ENCODE results near the gene FMNL2. TPM values are rescaled to one million over a fixed set of nuclear protein-coding genes. Genes with fewer than 3 reads are reported as not detected.

The FMNL2 gene
- total RNA-seq, 5 donors from 2014 or later (not counting 1 experiment from before 2014, with no cell fraction given), result 0.63 to 0.96 (median 0.75) TPM

DNA sequence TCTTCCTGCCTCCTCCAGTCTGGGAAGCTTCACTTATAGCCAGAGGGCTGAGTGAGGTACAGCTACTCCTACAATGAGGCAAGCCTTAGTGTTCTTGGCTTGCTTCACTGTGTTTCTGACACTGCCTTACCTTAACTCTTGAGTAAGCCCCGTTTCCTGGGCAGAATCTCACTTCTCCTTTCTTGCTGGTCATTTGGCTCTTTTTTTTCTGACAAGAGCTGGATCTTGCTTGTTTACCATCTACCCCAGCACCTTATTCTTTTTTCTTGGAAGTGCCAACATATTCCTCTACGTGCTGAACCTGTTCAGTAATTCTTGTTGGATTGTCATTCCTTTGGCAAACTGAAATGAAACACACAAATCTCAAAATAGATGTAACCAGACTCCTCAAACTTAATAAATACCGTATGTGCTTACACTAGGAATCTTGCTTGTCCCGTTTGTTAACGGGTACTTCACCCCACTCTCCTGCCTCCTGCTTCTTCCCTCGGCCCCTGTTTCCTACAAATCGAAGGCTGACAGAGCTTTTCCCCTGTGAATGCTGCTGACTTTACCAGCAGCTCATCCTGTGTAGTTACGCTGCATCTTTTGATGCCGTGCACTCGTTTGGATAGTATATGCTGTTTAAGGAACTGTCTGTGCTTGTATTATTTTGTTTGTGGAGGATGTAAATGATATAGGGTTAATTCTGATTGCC, 132.2 kb downstream of the FMNL2 start:
- Histone ChIP-seq H3K27ac (ENCODE audit: low read length) (no peak overlapping the region), H3K9me3 (no peaks in the 10 kb centered on the region), H3K4me3 (ENCODE audit: control insufficient read depth in 1 of 2, extremely low read depth in 1 of 2, low read length in 1 of 2) (no peak overlapping the region), H3K4me1 (ENCODE audit: control insufficient read depth in 1 of 2, extremely low read depth in 1 of 2, insufficient read depth in 2 of 2, low read length in 2 of 2) (no peaks in the 10 kb centered on the region), H3K27me3 (replicated peaks in 1 of 2; ENCODE audit: control insufficient read depth in 2 of 2, extremely low read depth in 1 of 2, insufficient read depth in 2 of 2, low read length in 1 of 2) (peaks cover 0 to 6% of the 10 kb centered on the region in 2 experiments), H3K36me3 (ENCODE audit: control insufficient read depth in 2 of 2, extremely low read depth in 1 of 2, insufficient read depth in 1 of 2, low read length in 1 of 2) (no peaks in the 10 kb centered on the region)
- H3K27ac Mint-ChIP-seq, result no peak overlapping the region
- DNase-seq, result no peak
- POLR2A ChIA-PET, result no interaction called here
- CTCF ChIA-PET, result interaction anchor here in 1 of 2 donors (0.6 kb wide), 1 partner anchor 11 kb away, joined by 3 read pairs; no protein-coding TSS in a partner anchor
- H3K36me3 Mint-ChIP-seq, result no peaks in the 10 kb centered on the region
- no peak overlapping the region for H3K4me3 Mint-ChIP-seq
- no peaks in the 10 kb centered on the region for H3K9me3 Mint-ChIP-seq
- H3K4me1 Mint-ChIP-seq, result peaks cover 4 to 8% (median 6%) of the 10 kb centered on the region in 3 donors
- H3K27me3 Mint-ChIP-seq, result peaks cover 0 to 5% of the 10 kb centered on the region in 2 donors
- no peak for ATAC-seq (replicated peaks in 1 of 4)
- 66% methylated on average over 8 of the region's 10 CpGs for WGBS (ENCODE audit: insufficient coverage)

DNA sequence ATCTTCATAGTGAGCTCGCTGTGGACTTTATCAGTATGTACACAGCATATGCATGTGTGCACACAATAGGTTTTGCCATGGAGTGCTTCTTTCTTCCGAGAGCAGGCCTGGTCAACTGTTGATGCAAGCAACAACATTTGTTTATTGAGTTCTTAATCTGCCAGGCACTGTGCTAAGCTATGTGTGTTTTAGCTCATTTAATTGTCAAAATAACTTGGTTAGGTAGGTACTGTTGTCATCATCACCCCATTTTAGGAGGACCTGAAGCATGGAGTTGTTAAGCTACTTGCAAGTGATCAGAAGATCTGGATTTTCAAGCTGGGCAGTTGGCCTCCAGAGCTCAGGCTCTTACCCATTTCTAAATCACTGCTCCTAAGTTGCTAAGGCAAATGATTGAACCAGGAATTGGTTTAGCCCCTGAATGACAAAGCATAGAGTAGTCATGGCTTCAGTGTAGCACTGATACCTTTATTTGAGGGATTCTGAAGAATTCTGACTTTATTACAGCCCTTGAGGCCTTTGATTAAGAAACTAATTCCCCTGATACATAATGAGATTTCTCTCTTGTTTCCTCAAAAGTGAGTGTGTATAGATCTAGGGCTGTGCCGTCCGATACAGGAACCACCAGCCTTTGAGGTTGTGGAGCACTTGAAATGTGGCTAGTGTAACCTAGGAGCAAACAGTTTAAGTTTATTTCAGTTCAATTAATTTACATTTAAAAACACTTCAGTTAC, 132.9 kb downstream of the FMNL2 start:
- Histone ChIP-seq H3K27me3 (replicated peaks in 1 of 2; ENCODE audit: control insufficient read depth in 2 of 2, extremely low read depth in 1 of 2, insufficient read depth in 2 of 2, low read length in 1 of 2) (peaks cover 0 to 6% of the 10 kb centered on the region in 2 experiments), H3K4me3 (ENCODE audit: control insufficient read depth in 1 of 2, extremely low read depth in 1 of 2, low read length in 1 of 2) (no peak overlapping the region), H3K9me3 (no peaks in the 10 kb centered on the region), H3K36me3 (ENCODE audit: control insufficient read depth in 2 of 2, extremely low read depth in 1 of 2, insufficient read depth in 1 of 2, low read length in 1 of 2) (no peaks in the 10 kb centered on the region), H3K27ac (ENCODE audit: low read length) (no peak overlapping the region), H3K4me1 (ENCODE audit: control insufficient read depth in 1 of 2, extremely low read depth in 1 of 2, insufficient read depth in 2 of 2, low read length in 2 of 2) (no peaks in the 10 kb centered on the region)
- H3K27ac Mint-ChIP-seq, result no peak overlapping the region
- ATAC-seq (replicated peaks in 1 of 4), result no peak
- peaks cover 4 to 8% (median 6%) of the 10 kb centered on the region in 3 donors for H3K4me1 Mint-ChIP-seq
- 80% methylated on average over 2 of the region's 4 CpGs for WGBS (ENCODE audit: insufficient coverage)
- no peak overlapping the region for H3K4me3 Mint-ChIP-seq
- peaks cover 0 to 5% of the 10 kb centered on the region in 2 donors for H3K27me3 Mint-ChIP-seq
- CTCF ChIA-PET, result no interaction called here
- POLR2A ChIA-PET, result no interaction called here
- H3K9me3 Mint-ChIP-seq, result no peaks in the 10 kb centered on the region
- no peak for DNase-seq
- no peaks in the 10 kb centered on the region for H3K36me3 Mint-ChIP-seq

DNA sequence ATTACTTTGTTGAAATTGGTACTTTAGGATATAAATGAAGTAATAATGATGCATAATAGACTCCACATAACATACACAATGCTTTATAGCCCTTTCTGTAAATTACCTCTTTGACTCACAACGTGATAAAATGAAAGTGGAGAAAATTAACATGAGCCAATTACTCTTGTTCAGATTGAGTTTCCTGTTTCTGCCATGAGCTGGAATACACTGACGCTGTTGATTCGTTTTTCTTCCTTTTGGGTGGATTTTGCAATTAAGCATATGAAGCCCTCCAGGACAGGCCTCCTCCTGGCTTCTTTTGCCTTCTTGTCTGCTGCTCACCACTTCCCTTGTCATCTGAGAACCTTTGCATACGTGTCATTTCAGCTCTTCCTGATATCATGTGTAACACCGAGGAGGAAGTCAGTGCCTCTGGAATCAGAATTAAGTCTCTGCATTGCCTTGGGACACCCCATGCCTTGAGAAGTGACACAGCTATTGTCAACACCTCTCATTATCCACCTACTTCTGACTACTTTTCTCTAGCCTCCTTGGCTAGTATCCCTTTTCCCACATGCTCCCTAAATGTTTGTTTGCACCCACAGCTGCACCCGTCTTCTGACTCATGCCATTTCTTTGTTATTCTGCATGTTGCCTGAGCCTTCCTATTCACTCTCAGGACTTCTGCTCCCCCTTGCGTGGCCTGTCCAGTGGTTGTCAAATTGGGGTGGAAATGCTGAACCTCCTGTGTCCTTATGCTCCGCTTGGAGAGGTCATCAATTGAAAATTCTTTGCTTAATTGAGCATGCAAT, 134.1 kb downstream of the FMNL2 start:
- H3K9me3 Mint-ChIP-seq, result no peaks in the 10 kb centered on the region
- no peak overlapping the region for H3K27ac Mint-ChIP-seq
- POLR2A ChIA-PET, result no interaction called here
- no peak overlapping the region for H3K4me3 Mint-ChIP-seq
- 40% methylated on average over 6 of the region's 8 CpGs for WGBS (ENCODE audit: insufficient coverage)
- ATAC-seq (replicated peaks in 1 of 4), result no peak
- Histone ChIP-seq H3K27me3 (replicated peaks in 1 of 2; ENCODE audit: control insufficient read depth in 2 of 2, extremely low read depth in 1 of 2, insufficient read depth in 2 of 2, low read length in 1 of 2) (peaks cover 0 to 3% of the 10 kb centered on the region in 2 experiments), H3K27ac (ENCODE audit: low read length) (no peak overlapping the region), H3K36me3 (ENCODE audit: control insufficient read depth in 2 of 2, extremely low read depth in 1 of 2, insufficient read depth in 1 of 2, low read length in 1 of 2) (no peaks in the 10 kb centered on the region), H3K4me1 (ENCODE audit: control insufficient read depth in 1 of 2, extremely low read depth in 1 of 2, insufficient read depth in 2 of 2, low read length in 2 of 2) (no peaks in the 10 kb centered on the region), H3K4me3 (ENCODE audit: control insufficient read depth in 1 of 2, extremely low read depth in 1 of 2, low read length in 1 of 2) (no peak overlapping the region), H3K9me3 (no peaks in the 10 kb centered on the region)
- H3K4me1 Mint-ChIP-seq, result peaks cover 4 to 8% (median 6%) of the 10 kb centered on the region in 3 donors
- CTCF ChIA-PET, result no interaction called here
- H3K27me3 Mint-ChIP-seq, result peaks cover 0 to 5% of the 10 kb centered on the region in 2 donors
- no peaks in the 10 kb centered on the region for H3K36me3 Mint-ChIP-seq
- DNase-seq, result no peak

DNA sequence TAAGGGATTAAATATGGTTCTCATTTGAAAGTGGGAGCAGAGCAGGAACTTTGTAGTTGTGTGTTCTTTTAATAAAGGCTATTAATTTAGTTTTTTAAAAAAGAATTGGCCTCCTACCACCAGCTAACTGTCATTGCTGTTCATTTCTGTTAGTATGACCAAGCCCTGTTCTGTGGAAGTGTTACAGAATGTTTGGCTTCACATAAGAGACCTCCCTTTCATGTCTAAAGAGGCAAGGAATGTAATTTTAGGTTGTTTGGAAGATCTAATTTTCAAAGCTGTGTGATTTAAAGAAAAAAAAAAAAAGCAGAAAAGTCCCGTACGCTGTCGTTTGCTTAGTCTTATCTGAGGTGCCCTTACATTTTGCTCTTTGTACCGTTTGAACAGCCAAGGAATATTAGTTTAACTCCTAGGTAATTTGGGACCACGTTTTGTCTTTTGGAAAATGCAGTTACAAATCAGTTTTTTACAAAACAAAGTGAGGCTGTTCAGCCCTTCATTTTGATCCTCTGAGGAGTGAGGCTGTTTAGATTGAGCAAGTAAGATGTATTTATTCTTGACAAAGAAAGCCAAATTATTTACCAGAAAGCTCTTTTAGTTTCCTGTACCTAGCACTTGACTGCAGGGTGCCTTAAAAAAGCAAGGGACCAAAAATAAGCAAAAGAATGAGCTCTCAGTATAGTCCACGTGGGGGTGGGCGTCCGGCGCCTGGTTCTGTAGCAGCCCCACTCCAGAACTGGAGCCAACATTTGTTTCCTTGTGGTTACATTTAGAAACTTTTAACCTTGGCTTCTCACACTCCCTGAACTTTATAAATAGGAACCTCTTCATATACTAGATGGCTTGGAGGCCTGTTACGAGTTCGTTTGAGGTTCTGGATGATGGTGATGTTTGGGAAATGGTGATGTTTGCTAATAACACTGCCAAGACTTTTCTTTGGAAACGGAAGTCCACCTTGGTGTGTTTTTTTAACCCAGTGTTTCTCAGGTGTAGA, 136.2 kb downstream of the FMNL2 start:
- DNase-seq (no peak), ATAC-seq (replicated peaks in 1 of 4) (no peak)
- 80% methylated on average over 8 of the region's 12 CpGs for WGBS (ENCODE audit: insufficient coverage)
- Mint-ChIP-seq H3K4me1 (peaks cover 4 to 8% (median 6%) of the 10 kb centered on the region in 3 donors), H3K36me3 (no peaks in the 10 kb centered on the region), H3K27me3 (no peaks in the 10 kb centered on the region), H3K9me3 (no peaks in the 10 kb centered on the region), H3K4me3 (no peak overlapping the region), H3K27ac (no peak overlapping the region)
- Histone ChIP-seq H3K27me3 (replicated peaks in 1 of 2; ENCODE audit: control insufficient read depth in 2 of 2, extremely low read depth in 1 of 2, insufficient read depth in 2 of 2, low read length in 1 of 2) (no peaks in the 10 kb centered on the region), H3K27ac (ENCODE audit: low read length) (no peak overlapping the region), H3K4me3 (ENCODE audit: control insufficient read depth in 1 of 2, extremely low read depth in 1 of 2, low read length in 1 of 2) (no peak overlapping the region), H3K9me3 (no peaks in the 10 kb centered on the region), H3K36me3 (ENCODE audit: control insufficient read depth in 2 of 2, extremely low read depth in 1 of 2, insufficient read depth in 1 of 2, low read length in 1 of 2) (no peaks in the 10 kb centered on the region), H3K4me1 (ENCODE audit: control insufficient read depth in 1 of 2, extremely low read depth in 1 of 2, insufficient read depth in 2 of 2, low read length in 2 of 2) (no peaks in the 10 kb centered on the region)
- ChIA-PET CTCF (no interaction called here), POLR2A (interaction anchor here in 1 of 2 donors (0.6 to 0.7 kb wide), 2 partner anchors 22 to 1074 kb away, joined by 3 to 4 read pairs; no protein-coding TSS in a partner anchor)

DNA sequence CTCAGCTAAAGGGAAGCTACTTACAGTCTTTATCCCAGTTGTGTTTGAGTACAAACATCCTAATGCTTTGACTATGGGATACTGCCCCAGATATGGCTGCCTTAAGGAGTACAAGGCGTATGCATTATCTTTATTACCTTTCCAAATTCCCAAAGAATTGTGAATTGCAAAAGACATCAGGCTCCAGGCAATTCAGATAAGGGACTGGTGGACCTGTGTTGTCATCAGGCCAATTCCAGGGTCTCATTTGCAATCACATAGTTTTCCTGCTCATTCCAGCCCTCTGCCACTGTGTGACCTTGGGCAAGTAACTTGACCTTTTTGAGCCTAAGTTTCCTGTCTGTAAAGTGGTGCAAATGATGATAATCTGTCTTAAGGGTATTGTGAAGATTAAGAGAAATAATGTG, 137.5 kb downstream of the FMNL2 start:
- H3K27ac ChIP-seq (ENCODE audit: low read length), result no peak overlapping the region
- Mint-ChIP-seq H3K36me3 (no peaks in the 10 kb centered on the region), H3K9me3 (no peaks in the 10 kb centered on the region), H3K27me3 (no peaks in the 10 kb centered on the region), H3K27ac (no peak overlapping the region), H3K4me3 (no peak overlapping the region), H3K4me1 (peaks cover 4 to 8% (median 6%) of the 10 kb centered on the region in 3 donors)
- H3K36me3 ChIP-seq (ENCODE audit: control insufficient read depth in 2 of 2, extremely low read depth in 1 of 2, insufficient read depth in 1 of 2, low read length in 1 of 2), result no peaks in the 10 kb centered on the region
- POLR2A ChIA-PET, result no interaction called here
- CTCF ChIA-PET, result no interaction called here
- H3K4me3 ChIP-seq (ENCODE audit: control insufficient read depth in 1 of 2, extremely low read depth in 1 of 2, low read length in 1 of 2), result no peak overlapping the region
- H3K27me3 ChIP-seq (replicated peaks in 1 of 2; ENCODE audit: control insufficient read depth in 2 of 2, extremely low read depth in 1 of 2, insufficient read depth in 2 of 2, low read length in 1 of 2), result no peaks in the 10 kb centered on the region
- H3K9me3 ChIP-seq, result no peaks in the 10 kb centered on the region
- no peaks in the 10 kb centered on the region for H3K4me1 ChIP-seq (ENCODE audit: control insufficient read depth in 1 of 2, extremely low read depth in 1 of 2, insufficient read depth in 2 of 2, low read length in 2 of 2)
- ATAC-seq (replicated peaks in 1 of 4) (no peak), DNase-seq (no peak)
- WGBS (ENCODE audit: insufficient coverage), result 80% methylated on average over 1 of the region's 1 CpG
